Measurements from ENCODE around the gene NAPSA.

GRCh38 chr19:50331221-50331993, 34.0 kb downstream of the NAPSA start:
- TF ChIP-seq POLR2AphosphoS5 (IDR thresholded peaks at IDR 0.05) (no peak), CTCF (IDR thresholded peaks at IDR 0.05) (no peak), POLR2A (IDR thresholded peaks at IDR 0.05) (no peak)

Measured in transverse colon (tissue), 4 donors.